ENCODE results near the gene FAM151B. TPM values are rescaled to one million over a fixed set of nuclear protein-coding genes. Genes with fewer than 3 reads are reported as not detected.

FAM151B gene
- total RNA-seq, 1 experiment from 2014 or later: 0.60 TPM

- Histone ChIP-seq H2AFZ (ENCODE audit: low read length) (no peak overlapping the region), H3K79me2 (ENCODE audit: low read length) (no peaks in the 10 kb centered on the region), H3K4me2 (ENCODE audit: low read depth, low read length, poor library complexity, severe bottlenecking) (no peak overlapping the region), H3K36me3 (ENCODE audit: insufficient read depth, low read length) (no peaks in the 10 kb centered on the region), H4K20me1 (ENCODE audit: insufficient read depth, low read depth, low read length) (no peaks in the 10 kb centered on the region), H3K9me2 (replicated peaks; ENCODE audit: insufficient read depth, low read length) (no peaks in the 10 kb centered on the region), H3K27me3 (ENCODE audit: low read length) (no peaks in the 10 kb centered on the region), H3K9me3 (ENCODE audit: low read length) (no peaks in the 10 kb centered on the region), H3K4me1 (ENCODE audit: low read length) (no peaks in the 10 kb centered on the region), H3K4me3 (ENCODE audit: low read length) (no peak overlapping the region), H3K9ac (ENCODE audit: low read length) (no peak overlapping the region), H3K27ac (ENCODE audit: low read length) (no peak overlapping the region)
- DNase-seq: no peak
These were observed 96.9 kb downstream of the FAM151B start for GRCh38 chr5:80584770-80585169.

GRCh38 chr5:80588858-80589540, 101.1 kb downstream of the FAM151B start:
- no peaks in the 10 kb centered on the region for H3K79me2 ChIP-seq (ENCODE audit: low read length)
- H3K4me1 ChIP-seq (ENCODE audit: low read length): no peaks in the 10 kb centered on the region
- H3K9me3 ChIP-seq (ENCODE audit: low read length): no peaks in the 10 kb centered on the region
- no peaks in the 10 kb centered on the region for H3K9me2 ChIP-seq (replicated peaks; ENCODE audit: insufficient read depth, low read length)
- H2AFZ ChIP-seq (ENCODE audit: low read length): no peak overlapping the region
- H3K4me2 ChIP-seq (ENCODE audit: low read depth, low read length, poor library complexity, severe bottlenecking): no peak overlapping the region
- no peaks in the 10 kb centered on the region; the same call in 1 of the 2 replicates for H3K27me3 ChIP-seq (ENCODE audit: low read length)
- H4K20me1 ChIP-seq (ENCODE audit: insufficient read depth, low read depth, low read length): no peaks in the 10 kb centered on the region
- H3K36me3 ChIP-seq (ENCODE audit: insufficient read depth, low read length): no peaks in the 10 kb centered on the region
- no peak for DNase-seq
- H3K27ac ChIP-seq (ENCODE audit: low read length): no peak overlapping the region
- H3K9ac ChIP-seq (ENCODE audit: low read length): no peak overlapping the region
- no peak overlapping the region for H3K4me3 ChIP-seq (ENCODE audit: low read length)

- no peaks in the 10 kb centered on the region; the same call in 1 of the 2 replicates for H3K27me3 ChIP-seq (ENCODE audit: low read length)
- H3K27ac ChIP-seq (ENCODE audit: low read length): no peak overlapping the region
- no peak overlapping the region for H2AFZ ChIP-seq (ENCODE audit: low read length)
- H3K9me3 ChIP-seq (ENCODE audit: low read length): no peaks in the 10 kb centered on the region
- H3K9me2 ChIP-seq (replicated peaks; ENCODE audit: insufficient read depth, low read length): no peaks in the 10 kb centered on the region
- H3K4me1 ChIP-seq (ENCODE audit: low read length): no peaks in the 10 kb centered on the region
- H3K36me3 ChIP-seq (ENCODE audit: insufficient read depth, low read length): no peaks in the 10 kb centered on the region
- no peak overlapping the region for H3K4me3 ChIP-seq (ENCODE audit: low read length)
- no peak overlapping the region for H3K4me2 ChIP-seq (ENCODE audit: low read depth, low read length, poor library complexity, severe bottlenecking)
- no peak overlapping the region for H3K9ac ChIP-seq (ENCODE audit: low read length)
- no peak for DNase-seq
- no peaks in the 10 kb centered on the region for H4K20me1 ChIP-seq (ENCODE audit: insufficient read depth, low read depth, low read length)
- H3K79me2 ChIP-seq (ENCODE audit: low read length): no peaks in the 10 kb centered on the region
These were observed 102.9 kb downstream of the FAM151B start for GRCh38 chr5:80590766-80591165.

GRCh38 chr5:80591352-80591751, 103.5 kb downstream of the FAM151B start:
- Histone ChIP-seq H3K27me3 (ENCODE audit: low read length) (no peaks in the 10 kb centered on the region; the same call in 1 of the 2 replicates), H3K79me2 (ENCODE audit: low read length) (no peaks in the 10 kb centered on the region), H2AFZ (ENCODE audit: low read length) (no peak overlapping the region), H3K4me1 (ENCODE audit: low read length) (no peaks in the 10 kb centered on the region), H3K9me2 (replicated peaks; ENCODE audit: insufficient read depth, low read length) (no peaks in the 10 kb centered on the region), H3K4me2 (ENCODE audit: low read depth, low read length, poor library complexity, severe bottlenecking) (no peak overlapping the region), H3K9me3 (ENCODE audit: low read length) (no peaks in the 10 kb centered on the region), H3K27ac (ENCODE audit: low read length) (no peak overlapping the region), H3K4me3 (ENCODE audit: low read length) (no peak overlapping the region), H3K36me3 (ENCODE audit: insufficient read depth, low read length) (no peaks in the 10 kb centered on the region), H3K9ac (ENCODE audit: low read length) (no peak overlapping the region), H4K20me1 (ENCODE audit: insufficient read depth, low read depth, low read length) (no peaks in the 10 kb centered on the region)
- no peak for DNase-seq

- H4K20me1 ChIP-seq (ENCODE audit: insufficient read depth, low read depth, low read length): no peaks in the 10 kb centered on the region
- H3K4me3 ChIP-seq (ENCODE audit: low read length): no peak overlapping the region
- no peaks in the 10 kb centered on the region for H3K9me2 ChIP-seq (replicated peaks; ENCODE audit: insufficient read depth, low read length)
- no peak overlapping the region for H3K4me2 ChIP-seq (ENCODE audit: low read depth, low read length, poor library complexity, severe bottlenecking)
- no peak overlapping the region for H3K9ac ChIP-seq (ENCODE audit: low read length)
- no peak for DNase-seq
- no peak overlapping the region for H3K27ac ChIP-seq (ENCODE audit: low read length)
- no peaks in the 10 kb centered on the region for H3K79me2 ChIP-seq (ENCODE audit: low read length)
- H3K36me3 ChIP-seq (ENCODE audit: insufficient read depth, low read length): no peaks in the 10 kb centered on the region
- H3K4me1 ChIP-seq (ENCODE audit: low read length): no peaks in the 10 kb centered on the region
- no peaks in the 10 kb centered on the region; the same call in 1 of the 2 replicates for H3K27me3 ChIP-seq (ENCODE audit: low read length)
- H3K9me3 ChIP-seq (ENCODE audit: low read length): no peaks in the 10 kb centered on the region
- H2AFZ ChIP-seq (ENCODE audit: low read length): peak overlapping the region; percentile 17; the same call in 1 of the 2 replicates
These were observed 104.2 kb downstream of the FAM151B start for GRCh38 chr5:80592105-80592504.

Other genes with a start within 250 kb of the FAM151B start
- 2.6 and 4.4 TPM in 2 replicates for gene SERINC5, start 232.1 kb upstream of the FAM151B start, total RNA-seq (2014; rRNA removed; shearing (Covaris generic); ENCODE audit: low replicate concordance)
- gene SPZ1, start 168.1 kb upstream of the FAM151B start, total RNA-seq (2014; rRNA removed; shearing (Covaris generic); ENCODE audit: low replicate concordance): not detected in 2 replicates
- 20.1 and 41.2 TPM in 2 replicates for gene ZFYVE16, start 80.0 kb upstream of the FAM151B start, total RNA-seq (2014; rRNA removed; shearing (Covaris generic); ENCODE audit: low replicate concordance)
- not detected in 2 replicates for gene ANKRD34B, start 82.2 kb downstream of the FAM151B start, total RNA-seq (2014; rRNA removed; shearing (Covaris generic); ENCODE audit: low replicate concordance)
- gene MSH3, start 166.6 kb downstream of the FAM151B start, total RNA-seq (2014; rRNA removed; shearing (Covaris generic); ENCODE audit: low replicate concordance): 11.1 and 24.6 TPM in 2 replicates
- 36.2 and 76.1 TPM in 2 replicates for gene DHFR, start 166.9 kb downstream of the FAM151B start, total RNA-seq (2014; rRNA removed; shearing (Covaris generic); ENCODE audit: low replicate concordance)